DMS53 treated with DMSO at 0.1 percent for 48 hours (cell line): ENCODE data around the gene OR14A16.

Experiments
- DNase-seq: peaks from one replicate; lab custom pipeline; 2025; ENCODE audit not compliant: unreplicated experiment; lab: John Stamatoyannopoulos, UW

The OR14A16 gene

DNA sequence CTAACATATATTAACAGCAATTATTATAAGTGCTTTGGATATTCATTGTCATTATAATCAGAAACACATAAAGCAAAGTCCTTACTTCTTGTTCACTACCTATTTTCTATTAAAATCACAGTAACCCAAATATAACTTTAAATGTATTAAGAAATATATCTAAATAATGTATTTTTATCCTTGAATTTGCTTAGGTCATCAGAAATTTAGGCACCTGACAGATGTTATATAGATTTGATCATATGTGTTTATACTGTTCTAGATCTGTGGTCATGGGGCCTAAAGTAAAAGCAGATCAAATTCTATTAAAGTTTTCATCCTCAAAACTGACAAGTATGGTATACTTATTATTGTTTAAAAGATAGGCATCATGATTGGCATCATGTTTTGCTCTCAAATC lies 54.3 kb downstream of the OR14A16 start:
- no peak for DNase-seq
